OCI-LY1 (cell line): ENCODE results near the gene NCKAP1.

Source experiments
- CTCF ChIP-seq: fragments of 200-600 bp; sonication (generic), shearing (Covaris generic); IDR thresholded peaks from 2 replicates; pipeline ENCODE4 v1.5.1; 2017; ENCODE audit warnings: mild to moderate bottlenecking, antibody characterized with exemption, low read length, moderate library complexity, mixed read lengths
- EZH2 ChIP-seq: fragments of 200-600 bp; sonication (generic), shearing (Covaris generic); IDR thresholded peaks from 2 replicates; pipeline ENCODE4 v1.8.0; 2017; ENCODE audit warnings: borderline replicate concordance, mixed run types, mild to moderate bottlenecking, antibody characterized with exemption, low read length, moderate library complexity, mixed read lengths

- no peak for TF ChIP-seq CTCF
- TF ChIP-seq EZH2 = no peak
Measured at GRCh38 chr2:182917924-182918323, 120.3 kb downstream of the NCKAP1 start.
